SW480 (cell line): ENCODE measurements around the gene PSME2.

Source experiments
- DNase-seq: peaks from one replicate; pipeline ENCODE4 v3.0.0-alpha.2; 2016; ENCODE audit warnings: low spot score

Gene PSME2

DNA sequence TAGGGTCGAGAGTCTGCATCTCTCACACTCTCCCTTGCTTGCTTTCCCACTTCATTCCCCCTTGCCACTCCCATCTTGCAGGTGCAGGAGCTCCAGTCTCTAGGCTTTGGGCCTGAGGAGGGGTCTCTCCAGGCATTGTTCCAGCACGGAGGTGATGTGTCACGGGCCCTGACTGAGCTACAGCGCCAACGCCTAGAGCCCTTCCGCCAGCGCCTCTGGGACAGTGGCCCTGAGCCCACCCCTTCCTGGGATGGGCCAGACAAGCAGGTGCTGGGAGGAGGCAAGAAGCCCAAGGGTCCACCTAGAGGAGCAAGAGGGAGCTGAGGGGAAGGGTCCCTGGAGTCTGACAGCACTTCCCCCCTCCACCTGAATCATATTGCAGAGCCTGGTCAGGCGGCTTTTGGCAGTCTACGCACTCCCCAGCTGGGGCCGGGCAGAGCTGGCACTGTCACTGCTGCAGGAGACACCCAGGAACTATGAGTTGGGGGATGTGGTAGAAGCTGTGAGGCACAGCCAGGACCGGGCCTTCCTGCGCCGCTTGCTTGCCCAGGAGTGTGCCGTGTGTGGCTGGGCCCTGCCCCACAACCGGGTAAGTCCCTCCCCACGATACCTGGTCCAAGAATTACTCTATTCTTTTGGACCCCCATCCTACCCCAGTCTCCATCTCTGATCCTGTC is 5.1 kb upstream of the PSME2 start:
- no peak for DNase-seq

DNA sequence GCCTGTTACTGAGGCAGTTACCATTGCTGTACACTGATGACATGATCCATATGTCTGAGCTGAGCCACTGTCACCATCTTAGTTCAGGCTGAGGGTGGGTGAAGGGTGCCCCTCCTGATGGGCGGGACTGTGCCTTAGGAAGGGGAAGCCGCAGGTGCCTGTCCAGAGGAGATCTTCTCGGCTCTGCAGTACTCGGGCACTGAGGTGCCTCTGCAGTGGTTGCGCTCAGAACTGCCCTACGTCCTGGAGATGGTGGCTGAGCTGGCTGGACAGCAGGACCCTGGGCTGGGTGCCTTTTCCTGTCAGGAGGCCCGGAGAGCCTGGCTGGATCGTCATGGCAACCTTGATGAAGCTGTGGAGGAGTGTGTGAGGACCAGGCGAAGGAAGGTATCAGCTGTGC is 4.6 kb upstream of the PSME2 start:
- DNase-seq, result no peak

GRCh38 chr14:24150567-24150966 is 4.2 kb upstream of the PSME2 start:
- DNase-seq, result no peak

- DNase-seq, result no peak
Observed at GRCh38 chr14:24150061-24150460, 3.7 kb upstream of the PSME2 start.

- DNase-seq, result no peak
Observed at GRCh38 chr14:24149302-24149969, 3.0 kb upstream of the PSME2 start.

GRCh38 chr14:24147761-24148428 is 1.5 kb upstream of the PSME2 start:
- no peak for DNase-seq

DNA sequence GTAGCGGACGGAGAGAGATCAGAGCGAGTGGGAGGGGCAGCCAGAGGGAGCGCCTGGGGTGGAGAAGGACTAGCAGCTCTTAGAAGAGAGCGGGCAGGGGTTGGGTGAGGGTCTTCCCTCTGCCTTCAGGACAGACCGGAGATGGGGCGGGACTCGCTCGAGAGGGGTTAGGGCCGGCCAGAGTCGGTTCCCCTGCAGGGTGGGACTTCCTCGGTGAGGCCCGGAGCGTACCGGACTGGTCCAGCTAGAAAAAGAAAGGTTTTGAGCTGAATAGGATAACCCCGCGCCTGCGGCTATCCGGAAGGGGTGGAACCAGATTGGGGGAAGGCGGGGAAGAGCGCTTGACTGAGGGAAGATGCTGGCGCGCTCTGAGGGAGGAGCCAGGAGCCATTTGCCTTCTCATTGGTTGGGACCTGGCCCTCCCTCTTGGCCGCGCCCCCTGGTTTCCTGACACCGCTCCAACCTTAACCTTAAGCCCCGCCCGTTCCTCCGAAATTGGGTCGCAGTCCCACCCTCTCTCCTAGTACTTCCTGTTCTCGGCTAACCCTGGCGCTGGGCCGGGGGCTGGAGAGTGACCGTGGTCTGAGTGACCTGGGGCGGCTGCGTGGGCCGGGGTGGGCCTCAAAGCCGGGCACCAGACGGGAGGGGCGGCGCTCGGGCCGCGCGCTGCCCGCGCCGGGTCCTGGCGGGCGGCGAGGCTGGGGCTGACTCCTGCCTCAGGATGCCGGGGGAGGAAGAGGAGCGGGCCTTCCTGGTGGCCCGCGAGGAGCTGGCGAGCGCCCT is 759 bp upstream of the PSME2 start, which contains the start of gene RNF31:
TSS of gene RNF31 (plus strand) at position 521 of the 783 bp plus-strand sequence. CDS start at position 722, 201 bp downstream.
- peak; percentile 97 for DNase-seq

DNA sequence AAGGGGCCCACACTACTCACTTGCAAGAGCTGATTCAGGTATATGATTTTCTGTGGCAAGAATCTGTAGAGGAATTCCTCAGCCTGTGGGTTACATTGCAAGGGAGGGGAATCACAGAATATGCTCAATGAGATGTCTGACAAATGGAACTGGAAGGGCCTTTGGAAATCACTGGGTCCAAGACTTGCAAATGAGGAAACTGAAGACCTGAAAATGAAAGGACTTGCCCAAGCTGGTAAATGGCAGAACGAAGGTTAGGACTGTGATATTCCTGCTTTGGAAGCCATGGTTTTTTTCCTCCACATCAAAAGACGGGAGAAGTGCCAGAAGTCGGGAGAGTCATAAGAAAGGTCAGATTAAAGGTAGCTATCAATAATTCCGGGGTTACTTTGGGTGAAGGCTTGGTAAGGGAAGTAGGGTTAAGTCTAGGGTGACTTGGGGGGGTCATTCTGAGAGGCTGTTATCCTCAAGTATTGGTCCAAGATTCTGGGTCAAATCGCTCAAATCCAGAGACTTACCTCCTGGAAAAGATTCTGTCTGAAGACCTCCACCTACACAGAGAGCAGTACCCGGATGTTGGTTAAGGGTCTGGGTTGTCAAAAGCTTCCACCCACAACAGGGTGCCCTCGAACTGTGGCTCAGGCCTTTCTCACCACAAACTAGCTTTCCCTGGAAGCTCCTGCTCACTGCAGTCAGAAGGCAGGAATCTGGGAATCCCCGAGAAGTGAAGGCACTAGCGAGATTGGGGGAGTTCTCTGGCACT is 539 bp downstream of the PSME2 start:
- no peak for DNase-seq

- DNase-seq, result no peak
Observed at GRCh38 chr14:24145219-24145618, 1.2 kb downstream of the PSME2 start.

DNA sequence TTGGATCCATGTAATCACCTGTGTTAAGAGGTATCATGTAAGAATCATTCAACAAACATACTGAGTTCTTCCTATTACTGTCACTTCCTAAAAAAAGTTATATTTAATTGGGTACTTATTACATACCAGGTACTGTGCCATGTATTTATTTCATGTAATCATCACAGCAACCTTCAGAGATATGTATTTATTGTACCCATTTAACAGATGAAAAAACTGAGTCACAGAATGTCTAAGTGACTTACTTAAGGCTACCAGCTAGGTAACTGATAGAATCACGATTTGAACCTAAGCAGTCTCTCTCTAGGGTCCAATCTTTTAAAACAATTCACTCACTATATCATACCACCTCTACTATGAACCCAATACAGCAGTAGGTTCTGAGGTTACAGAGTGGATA is 2.0 kb downstream of the PSME2 start:
- no peak for DNase-seq

DNA sequence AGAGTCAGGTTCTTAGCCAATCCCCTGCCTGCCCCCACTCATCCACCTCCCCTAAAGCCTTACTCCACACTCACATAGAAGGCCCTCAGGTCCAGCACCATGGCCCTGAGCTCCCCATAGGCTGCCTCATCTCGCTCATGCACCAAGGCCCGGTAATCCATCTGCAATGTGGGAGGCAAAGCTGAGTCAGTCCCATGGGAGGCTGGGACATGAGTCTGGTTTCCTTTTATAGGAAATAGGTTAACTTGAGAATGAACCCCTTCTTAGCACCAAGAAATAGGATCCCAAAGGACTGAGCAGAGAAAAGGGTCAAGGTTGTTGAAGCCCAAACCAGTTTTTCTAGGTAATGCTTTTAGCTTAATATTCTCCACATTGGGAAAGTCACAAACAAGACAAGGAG is 2.9 kb downstream of the PSME2 start:
- no peak for DNase-seq

GRCh38 chr14:24141097-24141880 is 5.1 kb downstream of the PSME2 start, which contains the start of gene EMC9:
TSS of gene EMC9 (minus strand) at chr14:24141591. CDS start at chr14:24141304, 287 bp downstream.
- DNase-seq, result peak; percentile 99

DNA sequence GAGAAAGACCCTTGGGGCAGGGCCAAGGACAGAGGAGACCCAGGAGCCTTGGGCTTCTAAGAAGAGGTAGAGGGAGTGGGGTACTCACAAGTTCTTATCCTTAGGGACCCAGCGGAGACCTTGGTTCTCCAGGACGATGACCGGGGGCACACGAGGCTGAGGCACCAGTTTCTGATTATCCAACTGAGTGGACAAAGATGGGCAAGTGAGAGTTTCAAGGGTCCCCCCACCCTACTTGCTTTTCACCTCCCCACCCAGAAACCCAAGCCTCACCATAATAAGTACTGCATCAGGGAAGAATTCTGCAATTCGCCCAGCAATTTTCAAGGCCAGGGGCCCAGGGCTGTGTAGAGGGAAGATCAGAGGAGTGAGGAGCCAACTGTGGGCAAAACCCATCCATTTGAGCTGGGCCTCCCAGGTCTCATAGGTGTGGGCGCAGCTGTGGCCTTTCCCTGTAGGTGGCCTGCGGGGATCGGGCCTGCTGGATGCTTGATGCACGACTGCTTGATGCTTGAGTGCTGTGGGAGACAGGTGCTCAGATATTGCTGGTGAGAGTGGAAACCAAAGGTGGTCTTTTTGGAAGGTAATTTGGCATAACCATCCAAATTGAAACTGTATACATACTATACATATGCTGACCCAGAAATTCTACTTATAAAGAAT is 7.0 kb downstream of the PSME2 start:
- DNase-seq, result no peak

GRCh38 chr14:24138396-24139271 is 7.8 kb downstream of the PSME2 start:
- DNase-seq, result no peak

DNA sequence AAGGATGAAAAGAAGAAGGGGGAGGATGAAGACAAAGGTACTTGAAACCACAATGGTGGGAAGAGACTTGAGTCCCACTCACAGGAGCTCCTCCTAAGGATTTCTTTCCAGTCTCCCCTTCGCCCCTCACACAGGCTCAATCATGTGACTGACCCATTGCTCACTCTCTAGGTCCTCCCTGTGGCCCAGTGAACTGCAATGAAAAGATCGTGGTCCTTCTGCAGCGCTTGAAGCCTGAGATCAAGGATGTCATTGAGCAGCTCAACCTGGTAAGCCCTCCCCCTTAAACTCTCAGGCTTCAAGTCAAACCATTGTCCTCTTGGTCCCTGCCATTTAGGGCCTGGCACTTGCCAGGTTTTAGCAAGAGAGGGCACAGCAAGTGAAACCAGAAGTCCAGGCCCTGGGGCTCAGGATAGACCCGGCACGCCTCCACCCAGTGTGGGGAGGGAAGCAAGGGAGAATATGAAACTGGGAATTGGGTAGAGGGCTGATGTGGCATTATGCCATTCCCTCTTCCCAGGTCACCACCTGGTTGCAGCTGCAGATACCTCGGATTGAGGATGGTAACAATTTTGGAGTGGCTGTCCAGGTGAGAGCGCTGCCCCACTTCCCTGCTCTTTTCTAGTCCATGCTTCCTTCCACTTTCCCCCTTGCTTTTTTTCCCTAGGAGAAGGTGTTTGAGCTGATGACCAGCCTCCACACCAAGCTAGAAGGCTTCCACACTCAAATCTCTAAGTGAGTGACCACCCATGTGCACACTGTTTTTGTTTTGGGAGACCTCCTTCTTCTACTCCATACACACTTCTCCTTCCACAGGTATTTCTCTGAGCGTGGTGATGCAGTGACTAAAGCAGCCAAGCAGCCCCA is 8.6 kb downstream of the PSME2 start:
- DNase-seq, result no peak

DNA sequence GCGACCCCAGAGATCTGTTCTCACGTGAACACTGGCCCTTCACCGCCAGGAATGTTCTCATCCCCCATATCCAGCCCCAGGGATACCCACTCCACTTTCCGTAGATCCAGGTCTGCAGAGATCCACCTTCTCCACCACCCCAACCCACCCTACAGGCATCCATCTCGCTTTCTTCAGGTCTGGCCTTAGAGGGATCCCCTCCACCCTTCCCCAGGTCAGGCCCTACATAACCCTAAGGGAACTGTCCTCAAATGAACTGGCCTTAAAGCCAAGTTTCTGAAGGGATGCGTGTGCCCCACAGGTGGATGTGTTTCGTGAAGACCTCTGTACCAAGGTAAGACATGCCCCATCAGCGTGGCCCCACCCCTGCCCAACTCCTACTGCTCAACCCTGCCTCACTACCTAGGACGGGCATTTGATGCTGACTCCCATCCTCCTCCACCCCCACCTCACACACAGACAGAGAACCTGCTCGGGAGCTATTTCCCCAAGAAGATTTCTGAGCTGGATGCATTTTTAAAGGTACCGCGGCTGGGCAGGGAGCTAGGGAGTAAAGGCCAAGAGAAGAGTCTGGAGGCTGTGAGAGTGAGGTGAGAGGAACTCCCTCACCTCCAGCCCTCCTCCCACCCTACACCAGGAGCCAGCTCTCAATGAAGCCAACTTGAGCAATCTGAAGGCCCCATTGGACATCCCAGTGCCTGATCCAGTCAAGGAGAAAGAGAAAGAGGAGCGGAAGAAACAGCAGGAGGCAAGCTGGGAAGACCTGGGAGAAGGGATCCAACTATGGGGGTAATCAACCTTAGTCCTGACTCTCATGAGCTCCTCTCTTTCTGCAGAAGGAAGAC is 9.5 kb downstream of the PSME2 start:
- no peak for DNase-seq
